IPS-20b (cell line): ENCODE results near the gene SELENOP.

Experiments
- H3K27ac ChIP-seq: one replicate; pipeline ENCODE4 v1.5.1; 2013; ENCODE audit warnings: low read length
- H3K27me3 ChIP-seq: 2 replicates; pipeline ENCODE4 v1.6.1; 2013; ENCODE audit warnings: mild to moderate bottlenecking, low read length, inconsistent platforms; ENCODE audit not compliant: insufficient read depth
- H3K36me3 ChIP-seq: 2 replicates; pipeline ENCODE4 v1.6.1; 2013; ENCODE audit warnings: low read depth, mild to moderate bottlenecking, inconsistent platforms, low read length, moderate library complexity; ENCODE audit not compliant: insufficient read depth
- H3K4me1 ChIP-seq: 2 replicates; pipeline ENCODE4 v1.6.1; 2013; ENCODE audit warnings: mild to moderate bottlenecking, control low read depth, inconsistent platforms, low read length, moderate library complexity; ENCODE audit not compliant: insufficient read depth
- H3K4me3 ChIP-seq: 2 replicates; pipeline ENCODE4 v1.5.1; 2013; ENCODE audit warnings: mild to moderate bottlenecking, low read length, inconsistent platforms
- H3K9ac ChIP-seq: 2 replicates; pipeline ENCODE4 v1.6.1; 2013; ENCODE audit warnings: low read depth, mild to moderate bottlenecking, inconsistent platforms, low read length, moderate library complexity
- H3K9me3 ChIP-seq: 2 replicates; pipeline ENCODE4 v1.6.1; 2013; ENCODE audit warnings: mild to moderate bottlenecking, low read depth, low read length, inconsistent platforms; ENCODE audit not compliant: insufficient read depth

The SELENOP gene

DNA sequence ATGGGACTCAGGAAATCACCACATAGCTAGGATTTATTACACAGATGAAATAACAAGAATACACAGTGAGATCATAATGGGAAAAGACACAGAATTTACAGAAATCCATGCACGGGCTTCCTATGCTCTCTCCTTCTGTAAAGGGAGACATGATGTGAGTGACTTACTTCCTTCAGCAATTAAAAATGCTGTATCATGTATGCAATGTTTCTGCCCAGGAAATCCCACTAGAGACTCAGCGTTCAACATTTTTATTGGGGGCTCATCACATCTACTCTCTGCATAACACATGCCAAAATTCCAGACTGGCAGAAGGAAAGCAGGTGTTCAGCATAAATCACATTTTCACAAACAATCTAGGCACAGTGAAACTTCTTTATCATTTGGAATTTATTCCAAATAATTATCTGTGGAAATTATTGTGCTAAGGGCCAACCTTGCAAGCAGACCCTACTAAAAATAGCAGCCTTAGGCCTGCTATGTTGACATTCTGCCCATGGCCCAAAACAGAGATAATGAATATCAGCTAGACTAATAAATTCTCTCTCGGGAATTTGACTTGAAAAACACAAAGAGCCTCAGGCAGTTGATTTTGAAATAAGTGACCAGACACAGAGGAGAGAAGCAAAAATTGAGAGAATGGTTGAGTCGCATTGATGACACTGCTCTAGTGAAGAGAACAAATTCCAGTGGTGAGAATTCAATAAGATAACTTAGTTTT, 31.4 kb upstream of the SELENOP start:
- no peaks in the 10 kb centered on the region for H3K27me3 ChIP-seq
- no peak overlapping the region for H3K9ac ChIP-seq
- no peaks in the 10 kb centered on the region for H3K4me1 ChIP-seq
- H3K27ac ChIP-seq, result no peak overlapping the region
- H3K36me3 ChIP-seq, result no peaks in the 10 kb centered on the region
- no peaks in the 10 kb centered on the region for H3K9me3 ChIP-seq
- H3K4me3 ChIP-seq, result no peak overlapping the region

DNA sequence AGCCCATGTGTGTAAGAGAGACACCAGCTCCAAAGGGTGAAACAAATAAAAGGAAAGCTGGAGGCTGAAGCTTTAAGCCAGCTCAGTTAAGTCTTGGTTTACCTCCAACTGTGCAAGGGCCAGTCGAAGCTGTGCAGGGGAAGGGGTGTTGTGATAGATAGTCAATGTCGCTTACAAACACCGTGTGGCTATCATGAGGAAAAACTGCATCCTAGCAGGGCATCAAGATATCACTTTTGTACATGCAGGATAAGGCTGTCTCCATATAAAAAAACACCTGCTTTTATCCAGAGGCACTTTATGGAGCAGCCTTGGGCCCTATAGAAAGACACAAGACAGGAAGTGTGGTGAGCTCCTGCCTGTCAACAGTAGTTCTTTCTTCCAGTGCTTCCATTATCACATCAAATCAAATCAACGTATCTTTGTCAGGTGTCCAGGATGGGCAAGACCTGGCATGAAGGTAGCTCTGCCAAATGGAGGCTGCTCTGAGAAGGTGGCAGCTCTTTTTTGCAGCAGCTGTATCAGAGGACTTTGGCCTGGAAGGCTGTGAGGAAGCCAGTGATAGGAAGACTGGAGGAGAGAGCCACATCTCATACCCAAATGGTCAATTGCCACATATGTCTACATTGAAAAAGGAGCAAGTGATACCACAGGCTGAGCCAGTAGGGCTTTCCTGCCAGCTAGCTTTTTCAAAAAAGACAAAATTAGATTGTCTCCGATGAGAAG, 29.3 kb upstream of the SELENOP start:
- Histone ChIP-seq H3K27ac (no peak overlapping the region), H3K4me1 (no peaks in the 10 kb centered on the region), H3K36me3 (no peaks in the 10 kb centered on the region), H3K9me3 (no peaks in the 10 kb centered on the region), H3K4me3 (no peak overlapping the region), H3K27me3 (no peaks in the 10 kb centered on the region), H3K9ac (no peak overlapping the region)

DNA sequence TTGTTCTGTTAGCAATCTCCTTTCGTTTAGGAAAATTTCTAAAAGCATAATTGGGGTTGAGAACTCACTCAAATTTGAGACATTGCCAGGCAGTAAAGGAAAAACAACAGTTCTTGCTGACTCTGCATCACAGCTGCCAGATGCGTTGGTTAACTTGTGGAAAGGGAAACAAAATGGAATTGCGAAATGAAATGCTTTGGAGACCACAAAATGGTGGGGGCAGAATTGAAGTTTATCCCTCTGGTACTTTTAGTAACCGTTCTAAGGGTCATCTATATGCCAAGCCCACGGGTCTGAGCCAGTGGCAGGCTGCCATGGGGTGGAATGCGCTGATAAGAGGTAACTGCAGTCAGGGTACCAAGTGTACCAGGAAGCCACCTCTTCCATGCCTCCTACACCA, 28.6 kb upstream of the SELENOP start:
- Histone ChIP-seq H3K9me3 (no peaks in the 10 kb centered on the region), H3K9ac (no peak overlapping the region), H3K36me3 (no peaks in the 10 kb centered on the region), H3K27ac (no peak overlapping the region), H3K4me3 (no peak overlapping the region), H3K27me3 (no peaks in the 10 kb centered on the region), H3K4me1 (no peaks in the 10 kb centered on the region)

DNA sequence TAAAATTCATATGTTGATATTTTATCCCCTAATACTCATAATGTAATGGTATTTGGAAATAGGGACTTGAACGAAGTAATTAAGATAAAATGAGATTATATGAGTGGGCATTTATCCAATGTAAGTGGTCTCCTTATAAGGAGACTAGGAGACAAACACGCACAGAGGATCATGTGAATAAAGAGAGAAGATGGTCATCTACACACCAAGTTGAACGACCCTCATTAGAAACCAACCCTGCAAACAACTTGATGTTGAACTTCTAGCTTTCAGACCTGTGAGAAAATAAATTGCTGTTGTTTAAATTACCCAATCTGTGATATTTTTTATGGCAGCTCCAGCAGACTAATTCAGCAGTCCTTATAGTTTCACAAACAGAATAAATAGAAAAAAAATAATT, 27.5 kb upstream of the SELENOP start:
- H3K4me1 ChIP-seq, result no peaks in the 10 kb centered on the region
- no peaks in the 10 kb centered on the region for H3K27me3 ChIP-seq
- no peaks in the 10 kb centered on the region for H3K36me3 ChIP-seq
- H3K27ac ChIP-seq, result no peak overlapping the region
- no peak overlapping the region for H3K4me3 ChIP-seq
- no peaks in the 10 kb centered on the region for H3K9me3 ChIP-seq
- no peak overlapping the region for H3K9ac ChIP-seq

DNA sequence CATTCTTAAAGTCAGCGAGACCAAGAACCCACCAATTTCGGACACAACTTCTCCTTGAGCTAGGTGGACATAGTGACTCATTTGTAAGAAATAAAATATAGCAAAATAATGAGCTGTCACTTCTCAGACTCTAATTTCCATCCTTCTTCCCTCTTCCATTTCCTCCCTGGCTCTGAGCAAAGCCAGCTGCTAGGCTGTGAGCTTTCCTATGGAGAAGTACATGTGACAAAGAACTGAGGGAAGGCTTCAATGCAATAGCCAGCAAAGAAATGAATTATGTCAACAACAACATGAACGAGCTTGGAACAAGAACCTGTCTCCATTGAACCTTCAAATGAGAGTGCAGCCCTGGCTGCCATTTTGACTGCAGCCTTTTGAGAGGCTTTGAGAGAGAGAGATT, 25.9 kb upstream of the SELENOP start:
- Histone ChIP-seq H3K27me3 (no peaks in the 10 kb centered on the region), H3K9ac (no peak overlapping the region), H3K36me3 (no peaks in the 10 kb centered on the region), H3K4me1 (no peaks in the 10 kb centered on the region), H3K4me3 (no peak overlapping the region), H3K27ac (no peak overlapping the region), H3K9me3 (no peaks in the 10 kb centered on the region)

DNA sequence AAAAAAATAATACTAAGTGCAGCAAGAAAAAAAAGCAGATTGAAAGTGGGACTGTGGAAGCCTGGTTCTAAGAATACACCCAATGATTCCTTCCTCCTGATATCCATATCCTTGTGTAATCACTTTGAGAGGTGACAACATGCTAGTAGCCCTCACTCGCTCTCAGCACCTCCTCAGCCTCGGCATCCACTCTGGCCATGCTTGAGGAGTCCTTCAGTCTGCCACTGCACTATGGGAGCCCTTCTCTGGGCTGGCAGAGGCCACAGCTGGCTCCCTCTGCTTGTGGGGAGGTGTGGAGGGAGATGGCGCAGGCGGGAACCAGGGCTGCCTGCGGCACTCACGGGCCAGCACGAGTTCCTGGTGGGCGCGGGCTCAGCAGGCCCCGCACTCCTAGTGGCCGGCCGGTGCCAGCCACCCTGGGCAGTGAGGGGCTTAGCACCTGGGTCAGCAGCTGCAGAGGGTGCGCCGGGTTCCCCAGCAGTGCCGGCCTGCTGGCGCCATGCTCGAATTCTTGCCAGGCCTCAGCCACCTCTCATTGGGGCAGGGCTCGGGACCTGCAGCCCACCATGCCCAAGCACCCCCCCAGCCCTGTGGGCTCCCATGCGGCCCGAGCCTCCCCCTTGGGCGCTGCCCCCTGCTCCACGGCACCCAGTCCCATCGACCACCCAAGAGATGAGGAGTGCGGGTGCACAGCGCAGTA, 24.5 kb upstream of the SELENOP start:
- no peaks in the 10 kb centered on the region for H3K36me3 ChIP-seq
- H3K9me3 ChIP-seq, result no peaks in the 10 kb centered on the region
- no peaks in the 10 kb centered on the region for H3K27me3 ChIP-seq
- H3K27ac ChIP-seq, result no peak overlapping the region
- no peak overlapping the region for H3K4me3 ChIP-seq
- H3K9ac ChIP-seq, result no peak overlapping the region
- no peaks in the 10 kb centered on the region for H3K4me1 ChIP-seq

DNA sequence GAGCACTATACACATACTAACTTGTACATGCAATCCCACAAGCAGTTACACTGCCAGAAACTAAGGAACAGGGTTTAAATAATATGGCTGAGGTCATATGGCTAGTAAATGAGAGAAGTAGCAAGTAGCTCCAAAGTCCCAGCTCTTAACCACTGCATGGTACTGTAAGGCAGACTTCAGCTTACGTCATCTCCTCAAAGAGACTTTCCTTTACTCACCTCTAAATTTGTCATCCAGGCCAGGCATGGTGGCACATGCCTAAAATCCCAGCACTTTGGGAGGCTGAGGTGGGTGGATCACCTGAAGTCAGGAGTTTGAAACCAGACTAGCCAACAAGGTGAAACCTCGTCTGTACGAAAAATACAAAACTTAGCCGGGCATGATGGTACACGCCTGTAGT, 20.4 kb upstream of the SELENOP start:
- Histone ChIP-seq H3K36me3 (no peaks in the 10 kb centered on the region), H3K27me3 (no peaks in the 10 kb centered on the region)

DNA sequence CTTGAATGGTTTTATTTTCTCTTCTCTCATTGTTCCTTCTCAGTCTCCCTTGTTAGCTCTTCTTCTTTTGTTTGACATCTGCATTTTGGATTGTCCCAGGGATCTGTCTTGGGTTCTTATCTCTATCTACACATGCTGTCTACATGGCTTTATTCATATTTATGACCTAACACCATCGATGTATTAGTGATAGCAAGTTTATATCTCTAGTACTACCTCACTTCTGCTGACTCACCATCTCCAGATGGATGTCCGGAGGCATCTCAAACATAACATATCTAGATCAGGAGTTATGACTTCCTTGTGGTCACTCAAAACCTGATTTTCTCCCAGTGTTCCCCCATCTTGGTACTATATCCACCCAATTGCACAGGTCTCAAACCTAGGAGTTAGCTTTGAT, 19.2 kb upstream of the SELENOP start:
- no peaks in the 10 kb centered on the region for H3K9me3 ChIP-seq
- H3K27me3 ChIP-seq, result no peaks in the 10 kb centered on the region
- no peak overlapping the region for H3K27ac ChIP-seq
- no peak overlapping the region for H3K4me3 ChIP-seq
- no peak overlapping the region for H3K9ac ChIP-seq
- no peaks in the 10 kb centered on the region for H3K36me3 ChIP-seq
- no peaks in the 10 kb centered on the region for H3K4me1 ChIP-seq

More for the DNA sequence above, 20.4 kb upstream of the SELENOP start:
- Histone ChIP-seq H3K9ac (no peak overlapping the region), H3K27ac (no peak overlapping the region), H3K4me3 (no peak overlapping the region), H3K4me1 (no peaks in the 10 kb centered on the region), H3K9me3 (no peaks in the 10 kb centered on the region)

DNA sequence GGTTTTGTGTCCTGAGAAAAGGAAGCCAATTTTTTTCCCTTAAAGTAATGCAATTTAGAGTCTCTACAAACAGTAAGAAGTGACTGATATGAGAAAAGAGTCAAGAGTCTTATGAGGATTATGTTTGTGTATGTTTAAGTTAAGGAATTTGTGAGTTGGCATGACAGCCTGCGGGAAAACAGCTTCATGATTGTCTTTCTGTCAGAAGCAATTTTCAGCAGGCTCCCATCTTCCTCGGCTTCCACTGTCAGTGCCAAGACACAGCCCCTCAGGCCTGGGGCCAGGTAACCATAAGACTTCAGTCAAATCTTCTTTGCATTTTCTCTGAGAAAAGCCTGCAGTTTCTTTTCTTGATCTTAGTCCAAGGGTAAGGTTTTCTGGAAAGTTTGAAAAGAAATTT, 17.0 kb upstream of the SELENOP start:
- Histone ChIP-seq H3K4me3 (no peak overlapping the region), H3K4me1 (no peaks in the 10 kb centered on the region), H3K9me3 (no peaks in the 10 kb centered on the region), H3K27me3 (no peaks in the 10 kb centered on the region), H3K9ac (no peak overlapping the region), H3K36me3 (no peaks in the 10 kb centered on the region), H3K27ac (no peak overlapping the region)

DNA sequence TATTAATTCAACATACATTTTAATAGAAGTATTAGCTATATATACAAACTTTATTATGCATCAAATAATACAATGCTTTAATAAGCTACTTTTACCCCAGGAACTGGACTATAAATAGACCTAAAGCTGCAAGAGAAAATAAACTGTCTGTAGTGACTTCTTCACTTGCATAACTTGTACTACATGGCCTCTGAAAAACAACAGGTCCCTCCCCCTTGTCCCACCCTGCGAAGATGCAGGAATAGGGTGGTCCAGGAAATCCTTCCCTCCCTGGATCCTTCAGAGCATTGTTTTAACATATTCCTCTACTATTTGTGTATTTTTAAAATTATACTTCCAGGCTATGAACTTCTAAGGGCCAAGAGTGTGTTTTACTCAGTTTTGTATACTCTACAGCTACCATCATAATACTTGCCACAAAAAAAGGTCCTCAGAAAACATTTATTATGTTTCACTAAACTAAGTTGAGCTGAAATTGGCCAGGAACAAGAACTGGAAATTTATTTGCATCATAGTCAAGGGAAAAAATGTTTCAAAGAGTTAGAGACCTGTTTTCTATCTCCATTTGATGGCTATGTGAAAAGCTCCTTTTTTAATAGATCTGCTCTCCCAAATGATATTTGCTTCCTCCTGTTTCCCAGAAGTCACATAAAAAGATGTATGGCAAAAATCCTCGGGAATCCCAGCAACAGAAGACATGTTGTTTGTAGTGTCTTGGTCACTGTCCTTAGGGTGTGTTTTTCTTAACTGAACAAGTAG, 15.2 kb upstream of the SELENOP start:
- no peak overlapping the region for H3K27ac ChIP-seq
- no peaks in the 10 kb centered on the region for H3K9me3 ChIP-seq
- no peak overlapping the region for H3K4me3 ChIP-seq
- no peaks in the 10 kb centered on the region for H3K4me1 ChIP-seq
- no peaks in the 10 kb centered on the region for H3K27me3 ChIP-seq
- H3K36me3 ChIP-seq, result no peaks in the 10 kb centered on the region
- H3K9ac ChIP-seq, result no peak overlapping the region

DNA sequence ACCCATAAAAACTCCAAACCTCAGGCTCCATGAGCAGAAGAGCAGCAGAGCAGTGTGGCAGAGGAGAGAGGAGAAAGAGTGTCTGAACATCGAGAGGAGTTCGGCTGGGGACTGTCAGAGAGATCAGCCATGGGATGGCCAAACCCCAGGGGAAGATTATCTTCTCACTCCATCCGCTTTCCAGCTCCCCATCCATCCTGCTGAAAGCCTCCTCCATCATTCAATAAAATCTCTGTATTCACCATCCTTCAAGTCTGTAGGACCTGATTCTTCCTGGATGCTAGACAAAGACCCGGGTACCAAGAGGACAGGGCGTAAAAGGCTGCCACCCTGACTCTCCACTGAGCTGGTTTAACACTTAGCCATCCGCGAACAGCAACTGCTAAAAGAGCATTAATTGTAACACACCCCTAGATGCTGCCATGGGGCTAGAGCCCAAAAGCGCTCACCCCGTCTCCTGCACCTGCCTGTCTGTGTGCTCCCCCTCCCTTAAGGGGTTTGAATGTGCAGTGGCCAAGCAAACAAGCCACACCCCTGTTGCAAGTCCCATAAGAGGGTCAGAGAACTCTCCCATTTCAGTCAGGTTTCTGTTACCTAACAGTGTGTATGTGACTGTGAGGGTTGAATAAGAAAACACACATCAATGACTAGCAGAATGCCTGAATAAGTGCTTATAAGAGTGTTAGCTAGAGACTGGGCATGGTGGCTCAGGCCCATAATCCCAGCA, 13.9 kb upstream of the SELENOP start:
- H3K9ac ChIP-seq, result no peak overlapping the region
- H3K36me3 ChIP-seq, result no peaks in the 10 kb centered on the region
- no peak overlapping the region for H3K27ac ChIP-seq
- no peaks in the 10 kb centered on the region for H3K27me3 ChIP-seq
- H3K4me3 ChIP-seq, result no peak overlapping the region
- H3K4me1 ChIP-seq, result no peaks in the 10 kb centered on the region
- no peaks in the 10 kb centered on the region for H3K9me3 ChIP-seq
